ENCODE data around the gene IBA57. TPM values are rescaled to one million over a fixed set of nuclear protein-coding genes. Genes with fewer than 3 reads are reported as not detected.
"Not testable (repeated sequence)": the region's sequence is repeated elsewhere in the genome, so short reads cannot be mapped to it uniquely, and the experiment has no call there.

IBA57 gene
- total RNA-seq, 1 donor, result 4.3 TPM

DNA sequence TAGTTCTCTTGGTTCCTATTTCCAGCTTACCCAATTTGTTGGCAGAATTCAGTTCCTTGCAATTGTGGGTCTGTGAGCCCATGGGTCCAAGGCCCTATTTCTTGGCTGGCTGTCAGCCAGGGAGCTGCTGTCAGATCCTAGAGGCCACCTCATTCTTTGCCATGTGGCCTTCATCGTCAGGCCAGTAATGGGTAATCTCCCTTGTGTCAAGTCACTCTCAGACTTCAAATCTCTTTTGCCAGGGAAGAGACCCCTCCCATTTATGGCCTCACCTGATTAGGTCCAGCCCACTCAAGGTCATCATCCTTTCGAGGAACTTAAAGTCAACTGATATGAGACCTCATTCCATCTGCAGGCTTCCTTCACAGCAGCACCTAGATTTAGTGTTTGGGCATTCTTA is 60.1 kb downstream of the IBA57 start:
- H3K4me3 ChIP-seq (ENCODE audit: low read depth, low read length), result no peak overlapping the region
- no peak for DNase-seq (ENCODE audit: low read depth)
- TF ChIP-seq CTCF (IDR thresholded peaks at IDR 0.05; ENCODE audit: insufficient read depth, low read depth, low read length), result no peak

GRCh38 chr1:228226141-228226874 is 60.7 kb downstream of the IBA57 start:
- no peak for TF ChIP-seq CTCF (IDR thresholded peaks at IDR 0.05; ENCODE audit: insufficient read depth, low read depth, low read length)
- no peak for DNase-seq (ENCODE audit: low read depth)
- no peak overlapping the region for H3K4me3 ChIP-seq (ENCODE audit: low read depth, low read length)

DNA sequence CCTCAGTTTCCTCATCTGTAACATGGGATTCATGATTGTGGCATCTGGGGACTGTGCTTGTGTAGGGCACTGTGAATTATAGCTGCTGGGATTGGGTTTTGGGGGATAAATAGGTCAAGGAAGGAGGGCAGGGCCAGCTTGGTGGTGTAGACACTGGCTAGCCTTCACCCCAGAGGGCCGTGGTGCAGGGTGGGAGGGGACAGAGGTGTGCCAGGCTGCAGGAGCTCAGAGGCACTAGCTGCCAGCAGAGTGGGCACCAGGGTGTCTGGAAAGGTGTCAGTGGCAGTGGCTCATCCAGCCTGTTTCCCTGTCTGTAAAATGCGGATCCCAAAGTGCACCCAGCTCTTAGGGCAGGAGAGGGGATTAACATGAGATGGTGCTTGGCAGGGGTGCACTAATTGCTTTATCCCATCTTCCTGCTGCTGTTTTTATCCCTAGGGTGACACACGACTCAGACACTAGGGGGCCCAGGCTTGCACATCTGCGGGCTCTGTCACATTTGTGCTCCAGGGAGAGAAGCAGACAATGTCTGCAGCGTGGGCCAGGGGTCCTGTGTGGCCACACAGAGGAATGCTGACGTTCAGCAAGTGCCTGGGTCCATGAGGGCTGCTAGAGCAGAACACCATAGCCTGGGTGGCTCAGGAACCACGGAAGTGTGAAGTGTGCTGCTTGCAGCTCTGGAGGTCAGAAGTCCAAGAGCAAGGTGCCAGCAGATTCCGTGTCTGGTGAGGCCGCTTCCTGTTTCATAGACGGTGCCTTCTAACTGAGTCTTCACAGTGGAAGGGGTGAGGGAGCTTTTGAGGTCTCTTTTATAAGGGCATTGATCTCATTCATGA is 61.6 kb downstream of the IBA57 start:
- no peak overlapping the region for H3K4me3 ChIP-seq (ENCODE audit: low read depth, low read length)
- DNase-seq (ENCODE audit: low read depth), result peak; percentile 75
- TF ChIP-seq CTCF (IDR thresholded peaks at IDR 0.05; ENCODE audit: insufficient read depth, low read depth, low read length), result peak; percentile 57

GRCh38 chr1:228228147-228228546 is 62.5 kb downstream of the IBA57 start:
- DNase-seq (ENCODE audit: low read depth), result not testable (repeated sequence)

DNA sequence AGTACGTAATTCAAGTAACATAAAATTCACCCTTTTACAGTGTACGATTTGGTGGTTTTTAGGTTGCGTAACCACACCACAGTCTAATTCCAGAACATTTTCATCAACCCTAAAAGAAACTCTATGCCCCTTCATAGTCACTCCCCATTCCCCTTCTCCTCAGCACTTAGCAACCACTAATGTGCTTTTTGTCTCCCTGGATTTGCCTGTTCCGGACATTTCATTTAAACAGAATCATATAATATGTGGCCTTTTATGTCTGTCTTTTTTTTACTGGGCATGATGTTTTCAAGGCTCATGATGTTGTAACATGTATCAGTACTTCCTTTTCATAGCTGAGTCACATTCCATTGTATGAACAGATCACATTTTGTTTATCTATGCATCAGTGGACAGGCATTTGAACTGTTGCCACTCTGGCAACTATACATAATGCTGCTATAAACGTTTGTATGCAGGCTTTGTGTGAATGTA is 63.0 kb downstream of the IBA57 start:
- no peak for TF ChIP-seq CTCF (IDR thresholded peaks at IDR 0.05; ENCODE audit: insufficient read depth, low read depth, low read length)
- no peak overlapping the region for H3K4me3 ChIP-seq (ENCODE audit: low read depth, low read length)
- peak; percentile 97 for DNase-seq (ENCODE audit: low read depth)

More at GRCh38 chr1:228228147-228228546, 62.5 kb downstream of the IBA57 start:
- not testable (repeated sequence) for H3K4me3 ChIP-seq (ENCODE audit: low read depth, low read length)

GRCh38 chr1:228231189-228231588 is 65.6 kb downstream of the IBA57 start:
- H3K4me3 ChIP-seq (ENCODE audit: low read depth, low read length), result no peak overlapping the region
- DNase-seq (ENCODE audit: low read depth), result no peak
- no peak for TF ChIP-seq CTCF (IDR thresholded peaks at IDR 0.05; ENCODE audit: insufficient read depth, low read depth, low read length)

Small RNA genes within 50 kb of the gene (small RNA-seq; reads per million reads assigned to genes)
- gene AL359510.1, result not detected

Other genes with a start within 250 kb of the IBA57 start
- gene WNT9A, start 217.9 kb upstream of the IBA57 start, total RNA-seq, result under 0.01 and 0.32 TPM in 2 replicates
- gene WNT3A, start 158.8 kb upstream of the IBA57 start, total RNA-seq, result not detected in 2 replicates
- gene ARF1, start 83.1 kb upstream of the IBA57 start, total RNA-seq, result 262 and 339 TPM in 2 replicates
- 5.6 and 5.8 TPM in 2 replicates for gene C1orf35, start 62.5 kb upstream of the IBA57 start, total RNA-seq
- gene MRPL55, start 56.5 kb upstream of the IBA57 start, total RNA-seq, result 39.3 and 48.0 TPM in 2 replicates
- gene GUK1, start 25.5 kb upstream of the IBA57 start, total RNA-seq, result 367 and 380 TPM in 2 replicates
- 2.6 and 3.9 TPM in 2 replicates for gene GJC2, start 15.9 kb upstream of the IBA57 start, total RNA-seq
- gene OBSCN, start 42.2 kb downstream of the IBA57 start, total RNA-seq, result 13.0 and 14.5 TPM in 2 replicates
- gene TRIM11, start 241.0 kb downstream of the IBA57 start, total RNA-seq, result 20.7 and 21.9 TPM in 2 replicates